Cardiac fibroblast (primary cell): Measurements from ENCODE around the gene AKAP9.

Source experiments
- DNase-seq, 2 donors: peaks; one replicate each; pipeline versions ENCODE4 v3.0.0 to v3.0.0-alpha.2; 2010; ENCODE audit warnings: low read depth in 2 of 2
- H3K4me3 ChIP-seq, 2 donors: replicated peaks in 1 of 2; 1 replicate in 1 of 2; 2 replicates in 1 of 2; pipeline ENCODE4 v1.5.1; 2011; ENCODE audit warnings: low read depth in 2 of 2, low read length in 2 of 2, mild to moderate bottlenecking in 2 of 2, moderate library complexity in 1 of 2
- TF ChIP-seq, protein P1 (sequence below): IDR thresholded peaks from one replicate; pipeline ENCODE4 v1.5.1; 2011; ENCODE audit warnings: low read depth, mild to moderate bottlenecking, low read length, inconsistent platforms

The AKAP9 gene

DNA sequence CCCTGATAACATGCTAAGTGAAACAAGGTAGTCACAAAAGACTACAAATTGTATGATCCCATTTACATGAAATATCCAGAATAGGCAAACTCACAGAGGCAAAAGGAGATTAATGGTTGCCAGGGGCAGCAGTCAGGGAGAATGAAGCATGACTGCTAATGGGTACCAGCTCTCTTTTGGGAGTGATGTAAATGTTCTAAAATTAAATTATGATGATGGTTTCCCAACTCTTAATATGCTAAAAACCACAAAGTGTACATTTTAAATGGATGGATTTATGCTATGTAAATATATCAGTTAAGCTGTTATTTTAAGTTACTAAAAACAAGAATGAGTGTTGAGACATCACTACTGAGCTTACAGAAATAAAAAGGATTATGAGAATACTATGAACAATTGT is 181.0 kb downstream of the AKAP9 start:
- no peak overlapping the region for H3K4me3 ChIP-seq
- no peak for DNase-seq
- TF ChIP-seq, protein P1, sequence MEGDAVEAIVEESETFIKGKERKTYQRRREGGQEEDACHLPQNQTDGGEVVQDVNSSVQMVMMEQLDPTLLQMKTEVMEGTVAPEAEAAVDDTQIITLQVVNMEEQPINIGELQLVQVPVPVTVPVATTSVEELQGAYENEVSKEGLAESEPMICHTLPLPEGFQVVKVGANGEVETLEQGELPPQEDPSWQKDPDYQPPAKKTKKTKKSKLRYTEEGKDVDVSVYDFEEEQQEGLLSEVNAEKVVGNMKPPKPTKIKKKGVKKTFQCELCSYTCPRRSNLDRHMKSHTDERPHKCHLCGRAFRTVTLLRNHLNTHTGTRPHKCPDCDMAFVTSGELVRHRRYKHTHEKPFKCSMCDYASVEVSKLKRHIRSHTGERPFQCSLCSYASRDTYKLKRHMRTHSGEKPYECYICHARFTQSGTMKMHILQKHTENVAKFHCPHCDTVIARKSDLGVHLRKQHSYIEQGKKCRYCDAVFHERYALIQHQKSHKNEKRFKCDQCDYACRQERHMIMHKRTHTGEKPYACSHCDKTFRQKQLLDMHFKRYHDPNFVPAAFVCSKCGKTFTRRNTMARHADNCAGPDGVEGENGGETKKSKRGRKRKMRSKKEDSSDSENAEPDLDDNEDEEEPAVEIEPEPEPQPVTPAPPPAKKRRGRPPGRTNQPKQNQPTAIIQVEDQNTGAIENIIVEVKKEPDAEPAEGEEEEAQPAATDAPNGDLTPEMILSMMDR, result no peak

DNA sequence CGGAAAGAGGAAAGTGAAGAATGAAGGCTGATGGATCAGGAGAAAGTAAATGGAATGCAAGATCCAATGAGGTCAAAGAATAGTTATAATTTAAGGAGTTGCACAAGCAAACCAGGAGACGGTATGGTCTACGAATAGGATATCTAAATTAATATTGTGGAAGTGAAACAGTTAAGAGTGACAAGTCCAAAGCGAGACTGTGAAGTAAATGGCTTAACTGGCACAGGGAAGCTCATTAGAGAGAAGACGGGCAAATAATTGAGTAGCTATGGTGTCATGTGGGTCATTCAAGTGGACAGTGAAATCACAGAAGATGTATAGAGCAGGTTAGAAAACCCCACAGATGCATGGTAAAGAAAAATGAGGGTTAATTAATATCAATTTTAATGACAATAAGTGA is 190.4 kb downstream of the AKAP9 start:
- no peak for DNase-seq
- H3K4me3 ChIP-seq, result no peak overlapping the region
- TF ChIP-seq, protein P1, result no peak

DNA sequence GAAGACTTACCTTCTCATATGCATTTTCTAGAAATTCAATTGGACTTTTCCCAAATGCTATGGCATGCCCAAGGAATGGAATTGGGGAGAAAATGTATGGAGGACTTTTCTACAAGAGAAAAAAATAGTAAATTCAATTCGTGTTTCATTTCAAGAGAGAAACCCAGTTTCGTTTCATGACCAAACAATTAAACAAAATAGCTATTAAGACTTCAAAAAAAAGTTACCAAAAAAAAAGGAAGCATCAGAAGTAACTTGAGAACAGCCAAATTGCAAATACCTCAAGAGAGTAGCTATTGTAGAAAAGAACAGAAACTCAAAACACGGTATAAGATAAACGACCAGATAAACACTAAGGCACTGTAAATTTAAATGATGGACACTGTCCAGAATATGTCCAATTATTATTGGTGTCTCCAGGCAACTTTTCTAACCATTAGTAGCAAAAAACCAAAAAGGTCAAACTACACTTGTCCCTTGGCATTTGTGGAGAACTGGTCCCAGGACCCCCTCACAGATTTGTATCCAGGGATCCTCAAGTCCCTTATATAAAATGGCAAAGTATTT is 191.2 kb downstream of the AKAP9 start:
- H3K4me3 ChIP-seq, result peak overlapping the region; percentile 92 to 93
- DNase-seq, result no peak
- TF ChIP-seq, protein P1, result no peak

DNA sequence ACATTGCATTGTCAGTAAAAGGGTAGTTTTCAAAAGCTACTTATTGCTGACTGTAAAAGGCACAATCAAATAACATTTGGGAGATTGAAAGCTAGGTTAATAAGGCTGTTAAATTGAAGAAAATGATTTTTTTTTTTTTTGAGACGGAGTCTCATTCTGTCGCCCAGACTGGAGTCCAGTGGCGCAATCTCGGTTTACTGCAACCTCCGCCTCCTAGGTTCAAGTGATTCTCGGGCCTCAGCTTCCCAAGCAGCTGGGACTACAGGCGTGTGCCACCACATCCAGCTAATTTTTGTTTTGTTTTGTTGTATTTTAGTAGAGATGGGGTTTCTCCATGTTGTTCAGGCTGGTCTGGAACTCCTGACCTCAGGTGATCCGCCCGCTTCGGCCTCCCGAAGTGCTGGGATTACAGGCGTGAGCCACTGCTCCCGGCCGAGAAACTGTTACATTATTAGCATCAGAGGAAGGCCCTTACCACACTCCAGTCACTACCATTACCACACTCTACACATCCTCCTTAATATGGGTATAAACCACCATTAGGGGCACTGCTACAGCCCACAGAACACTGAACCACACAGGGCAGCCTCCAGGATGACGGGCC is 192.6 kb downstream of the AKAP9 start:
- TF ChIP-seq, protein P1, result no peak
- peak overlapping the region; percentile 92 to 93 for H3K4me3 ChIP-seq
- peak; percentile 15 for DNase-seq

DNA sequence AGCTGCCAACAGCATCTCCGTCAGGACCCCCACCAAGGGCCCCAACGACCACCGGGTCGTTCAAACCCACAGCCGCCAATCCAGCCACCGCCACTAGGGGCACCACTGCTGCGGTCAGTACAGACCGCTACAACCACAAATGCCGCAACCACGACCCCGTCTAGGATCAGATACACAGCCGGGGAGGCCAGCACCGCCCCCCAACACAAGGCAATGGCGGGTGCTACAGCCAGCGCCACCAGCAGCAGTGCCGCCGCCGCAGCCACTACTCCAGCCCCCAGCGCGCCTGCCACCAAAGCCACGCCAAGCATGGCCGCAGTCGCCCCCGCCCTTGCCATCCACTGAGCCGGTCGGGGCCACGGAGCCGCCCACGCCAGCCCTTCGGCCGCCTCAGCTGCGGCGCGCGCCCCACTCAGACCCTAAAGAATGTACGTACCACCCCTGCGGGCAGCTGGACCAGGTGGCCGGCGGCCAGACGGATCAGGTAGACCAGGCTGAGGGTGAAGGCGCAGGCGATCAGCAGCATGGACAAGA is 193.1 kb downstream of the AKAP9 start:
- TF ChIP-seq, protein P1, result peak; percentile 86
- peak; percentile 62 to 72 for DNase-seq
- peak overlapping the region; percentile 92 to 93 for H3K4me3 ChIP-seq

DNA sequence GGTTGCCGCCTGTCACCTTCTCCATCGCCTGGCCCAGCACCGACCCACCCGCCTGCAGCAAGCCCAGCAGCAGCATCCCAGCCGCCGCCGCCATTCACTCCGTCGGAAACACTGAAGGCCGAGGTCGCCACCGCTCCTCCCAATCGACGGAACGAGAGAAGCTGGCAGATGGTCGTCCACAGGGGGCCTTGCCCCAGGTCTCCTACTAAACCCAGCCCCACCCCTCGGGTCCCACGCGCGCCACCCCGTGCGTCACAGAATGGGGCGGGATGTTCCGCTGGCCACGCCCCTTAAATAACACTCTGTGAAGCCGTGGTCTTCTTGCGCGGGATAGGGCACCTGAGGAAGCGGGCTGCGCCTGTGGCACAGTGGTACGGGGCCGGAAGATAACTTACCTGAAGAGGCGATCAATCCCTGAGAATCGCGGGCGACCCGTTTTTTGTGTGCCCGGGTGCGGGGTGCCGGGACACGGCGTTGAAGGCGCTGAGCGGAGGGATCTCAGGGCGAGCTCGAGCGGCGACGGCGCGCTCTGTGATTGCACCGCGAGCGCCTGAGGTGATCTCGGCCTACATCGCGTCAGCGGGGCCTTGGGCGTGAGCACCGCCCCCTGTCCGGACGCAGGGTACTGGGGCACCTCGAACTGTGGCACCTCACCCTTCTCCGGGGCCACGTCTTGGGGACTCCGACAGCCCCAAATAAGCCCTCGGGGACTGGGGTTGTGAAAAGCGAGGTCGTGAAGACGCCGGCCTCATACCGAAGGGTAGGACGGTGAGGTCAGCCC is 193.8 kb downstream of the AKAP9 start, which contains the start of gene CYP51A1:
TSS of gene CYP51A1 (minus strand) at position 207 of the 781 bp plus-strand sequence. CDS start at position 94, 113 bp downstream.
- peak within 1 kb of the TSS; percentile 92 to 93 for H3K4me3 ChIP-seq
- peak; percentile 94 to 96 for DNase-seq
- TF ChIP-seq, protein P1, result no peak
